Measurements from ENCODE around the gene SEMA6B. TPM values are rescaled to one million over a fixed set of nuclear protein-coding genes. Genes with fewer than 3 reads are reported as not detected.
A peak's percentile ranks its signal among the peaks of the same experiment; 100 is the strongest.

Gene SEMA6B
- total RNA-seq, 6 donors from 2014 or later = 3.4 to 33.1 (median 7.6) TPM

DNA sequence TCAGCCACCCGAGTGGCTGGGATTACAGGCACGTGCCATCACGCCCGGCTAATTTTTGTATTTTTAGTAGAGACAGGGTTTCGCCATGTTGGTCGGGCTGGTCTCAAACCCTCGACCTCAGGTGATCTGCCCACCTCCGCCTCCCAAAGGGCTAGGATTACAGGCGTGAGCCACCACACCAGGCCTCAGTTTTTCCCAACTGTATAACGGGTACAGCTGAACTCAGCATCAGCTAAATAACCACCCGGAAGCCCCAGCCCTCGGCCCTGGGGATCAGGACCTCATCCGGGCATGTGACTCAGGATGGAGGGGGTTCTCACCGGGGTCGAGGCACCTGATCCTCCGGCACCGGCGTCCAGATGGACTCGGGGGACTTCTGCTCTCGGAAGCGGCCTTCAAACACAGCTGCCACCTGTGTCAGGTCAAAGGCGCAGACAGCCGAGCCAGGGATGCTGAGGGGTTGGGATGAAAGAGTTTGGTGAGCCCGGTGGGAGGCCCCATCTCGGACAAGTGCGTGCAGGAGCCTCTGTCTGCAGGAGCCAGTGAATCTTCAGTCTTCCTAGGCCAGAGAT lies 8.9 kb downstream of the SEMA6B start:
- 72 to 91% methylated on average over 10 to 26 of the region's 26 CpGs for WGBS, 2 donors
- H3K36me3 ChIP-seq = peaks cover 0 to 61% (median 0%) of the 10 kb centered on the region in 4 donors

DNA sequence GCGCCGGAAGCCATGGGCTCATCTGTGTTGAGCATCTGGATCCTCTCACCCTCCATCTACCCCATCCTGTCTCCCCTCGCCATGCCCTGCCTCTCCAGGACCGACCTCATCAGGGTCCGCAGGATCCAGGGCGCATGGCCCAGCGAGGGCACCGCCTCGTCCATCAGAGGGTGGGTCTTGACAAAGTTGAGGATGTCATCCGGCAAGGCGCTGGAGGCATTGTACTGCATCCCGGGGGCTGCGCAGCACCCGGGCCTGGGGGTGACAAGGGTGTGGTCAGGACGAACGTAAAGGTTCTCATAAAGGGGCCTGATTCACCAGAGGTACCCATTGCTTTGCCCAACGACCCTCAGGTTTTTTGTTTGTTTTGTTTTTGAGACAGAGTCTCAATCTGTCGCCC lies 9.5 kb downstream of the SEMA6B start:
- ATAC-seq (ENCODE audit: low FRiP score in 2 of 2) = no peak
- WGBS, 2 donors = 88 to 89% methylated on average over 18 of the region's 18 CpGs

More for the DNA sequence above, 8.9 kb downstream of the SEMA6B start:
- Histone ChIP-seq H3K4me1 (no peaks in the 10 kb centered on the region), H3K27ac (no peak overlapping the region), H3K4me3 (no peak overlapping the region), H3K9me3 (no peaks in the 10 kb centered on the region), H3K27me3 (no peaks in the 10 kb centered on the region)
- ATAC-seq (ENCODE audit: low FRiP score in 2 of 2) (no peak), DNase-seq (no peak)
- no peak for TF ChIP-seq EP300 (IDR thresholded peaks at IDR 0.05)
- TF ChIP-seq POLR2AphosphoS5 (IDR thresholded peaks at IDR 0.05) = no peak
- TF ChIP-seq POLR2A (IDR thresholded peaks at IDR 0.05) = no peak
- TF ChIP-seq, protein P1, sequence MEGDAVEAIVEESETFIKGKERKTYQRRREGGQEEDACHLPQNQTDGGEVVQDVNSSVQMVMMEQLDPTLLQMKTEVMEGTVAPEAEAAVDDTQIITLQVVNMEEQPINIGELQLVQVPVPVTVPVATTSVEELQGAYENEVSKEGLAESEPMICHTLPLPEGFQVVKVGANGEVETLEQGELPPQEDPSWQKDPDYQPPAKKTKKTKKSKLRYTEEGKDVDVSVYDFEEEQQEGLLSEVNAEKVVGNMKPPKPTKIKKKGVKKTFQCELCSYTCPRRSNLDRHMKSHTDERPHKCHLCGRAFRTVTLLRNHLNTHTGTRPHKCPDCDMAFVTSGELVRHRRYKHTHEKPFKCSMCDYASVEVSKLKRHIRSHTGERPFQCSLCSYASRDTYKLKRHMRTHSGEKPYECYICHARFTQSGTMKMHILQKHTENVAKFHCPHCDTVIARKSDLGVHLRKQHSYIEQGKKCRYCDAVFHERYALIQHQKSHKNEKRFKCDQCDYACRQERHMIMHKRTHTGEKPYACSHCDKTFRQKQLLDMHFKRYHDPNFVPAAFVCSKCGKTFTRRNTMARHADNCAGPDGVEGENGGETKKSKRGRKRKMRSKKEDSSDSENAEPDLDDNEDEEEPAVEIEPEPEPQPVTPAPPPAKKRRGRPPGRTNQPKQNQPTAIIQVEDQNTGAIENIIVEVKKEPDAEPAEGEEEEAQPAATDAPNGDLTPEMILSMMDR (IDR thresholded peaks at IDR 0.05) = no peak

DNA sequence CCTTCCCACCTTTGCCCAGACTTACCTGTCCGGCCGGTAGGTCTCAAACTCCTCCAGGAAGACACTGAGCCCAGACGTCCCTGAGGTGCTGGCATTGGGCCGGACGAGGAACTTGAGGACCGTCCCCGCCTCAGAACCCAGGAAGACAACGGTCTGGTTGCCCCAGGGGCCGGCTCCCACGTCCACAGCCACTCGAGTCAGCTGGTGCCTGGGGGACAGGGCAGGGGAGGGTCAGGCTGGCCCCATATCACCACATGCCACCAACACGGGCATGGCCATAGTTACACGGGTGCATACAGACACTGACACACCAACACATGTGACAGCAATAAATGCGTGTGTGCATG lies 11.3 kb downstream of the SEMA6B start:
- ATAC-seq (ENCODE audit: low FRiP score in 2 of 2) = no peak
- Histone ChIP-seq H3K27ac (no peak overlapping the region), H3K9me3 (no peaks in the 10 kb centered on the region), H3K4me3 (no peak overlapping the region), H3K4me1 (no peaks in the 10 kb centered on the region), H3K27me3 (no peaks in the 10 kb centered on the region), H3K36me3 (peaks cover 0 to 40% (median 0%) of the 10 kb centered on the region in 4 donors)
- DNase-seq = peak in 1 of 2 donors; percentile 66
- TF ChIP-seq EP300 (IDR thresholded peaks at IDR 0.05) (no peak), POLR2A (IDR thresholded peaks at IDR 0.05) (no peak), POLR2AphosphoS5 (IDR thresholded peaks at IDR 0.05) (no peak)
- TF ChIP-seq, protein P1 (IDR thresholded peaks at IDR 0.05) = no peak
- WGBS, 2 donors = 60 to 70% methylated on average over 11 to 14 of the region's 14 CpGs

More for the DNA sequence above, 9.5 kb downstream of the SEMA6B start:
- H3K27me3 ChIP-seq = no peaks in the 10 kb centered on the region
- H3K4me3 ChIP-seq = no peak overlapping the region
- no peak overlapping the region for H3K27ac ChIP-seq
- H3K9me3 ChIP-seq = no peaks in the 10 kb centered on the region
- peaks cover 0 to 55% (median 0%) of the 10 kb centered on the region in 4 donors for H3K36me3 ChIP-seq
- TF ChIP-seq POLR2AphosphoS5 (IDR thresholded peaks at IDR 0.05) = no peak
- TF ChIP-seq, protein P1 (IDR thresholded peaks at IDR 0.05) = no peak
- DNase-seq = peak in 1 of 2 donors; percentile 63
- H3K4me1 ChIP-seq = no peaks in the 10 kb centered on the region

DNA sequence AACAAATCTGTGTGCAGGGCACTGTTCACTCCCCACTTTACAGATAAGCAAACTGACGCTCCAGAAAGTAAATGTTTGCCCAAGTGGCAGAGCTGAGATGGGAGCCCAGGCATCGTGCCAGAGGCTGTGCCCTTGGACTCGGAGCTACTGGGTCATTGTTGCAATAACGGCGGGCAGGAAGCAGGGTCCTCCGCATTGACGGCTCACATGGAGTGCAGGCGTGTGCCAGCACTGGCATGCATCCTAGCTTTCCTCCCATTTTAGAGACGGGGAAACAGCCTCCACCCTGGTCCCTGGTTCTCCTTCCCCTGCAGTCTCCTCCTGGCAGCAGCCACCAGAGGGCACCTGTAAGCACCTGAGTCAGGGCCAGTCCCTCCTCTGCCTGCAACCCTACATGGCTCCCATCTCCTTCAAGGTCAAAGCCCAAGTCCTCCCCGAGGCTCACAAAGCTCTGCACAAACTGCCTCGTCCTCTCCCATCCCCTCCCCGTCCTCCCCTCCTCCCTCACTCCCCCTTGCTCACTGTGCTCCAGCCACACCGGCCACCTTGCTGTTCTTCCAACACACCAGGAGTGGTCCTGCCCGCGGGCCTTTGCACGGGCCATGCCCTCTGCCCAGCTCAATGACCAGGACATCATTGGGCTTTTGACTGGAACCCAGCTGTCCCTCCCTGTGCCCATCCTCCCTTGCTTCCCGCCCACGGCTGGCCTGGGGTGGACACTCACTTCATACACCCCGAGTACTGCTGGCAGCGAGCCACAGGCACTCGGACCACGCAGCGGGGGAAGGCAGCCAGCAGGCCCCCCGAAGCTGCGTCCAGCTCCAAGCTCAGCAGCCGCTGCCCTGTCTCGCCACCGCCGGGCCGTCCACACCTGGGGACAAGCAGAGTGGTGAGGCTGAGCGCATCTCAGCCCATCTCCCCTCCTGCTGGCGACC lies 11.9 kb downstream of the SEMA6B start:
- 65 to 69% methylated on average over 26 to 30 of the region's 32 CpGs for whole genome bisulfite sequencing, 2 donors
- no peak overlapping the region for H3K4me3 ChIP-seq
- H3K4me1 ChIP-seq = no peaks in the 10 kb centered on the region
- no peak overlapping the region for H3K27ac ChIP-seq
- DNase-seq (peak; percentile 51 to 77), ATAC-seq (ENCODE audit: low FRiP score in 2 of 2) (peak; percentile 43)
- H3K36me3 ChIP-seq = peaks cover 0 to 34% (median 0%) of the 10 kb centered on the region in 4 donors
- TF ChIP-seq, protein P1 (IDR thresholded peaks at IDR 0.05) = peak in 5 of 6 experiments; percentile 6 to 35 (median 14)
- TF ChIP-seq POLR2A (IDR thresholded peaks at IDR 0.05) (no peak), POLR2AphosphoS5 (IDR thresholded peaks at IDR 0.05) (no peak), EP300 (IDR thresholded peaks at IDR 0.05) (no peak)
- no peaks in the 10 kb centered on the region for H3K27me3 ChIP-seq
- no peaks in the 10 kb centered on the region for H3K9me3 ChIP-seq
